ENCODE measurements around the gene TMPRSS4. TPM values are rescaled to one million over a fixed set of nuclear protein-coding genes. Genes with fewer than 3 reads are reported as not detected.

Gene TMPRSS4
- total RNA-seq, 1 experiment from 2014 or later: not detected

DNA sequence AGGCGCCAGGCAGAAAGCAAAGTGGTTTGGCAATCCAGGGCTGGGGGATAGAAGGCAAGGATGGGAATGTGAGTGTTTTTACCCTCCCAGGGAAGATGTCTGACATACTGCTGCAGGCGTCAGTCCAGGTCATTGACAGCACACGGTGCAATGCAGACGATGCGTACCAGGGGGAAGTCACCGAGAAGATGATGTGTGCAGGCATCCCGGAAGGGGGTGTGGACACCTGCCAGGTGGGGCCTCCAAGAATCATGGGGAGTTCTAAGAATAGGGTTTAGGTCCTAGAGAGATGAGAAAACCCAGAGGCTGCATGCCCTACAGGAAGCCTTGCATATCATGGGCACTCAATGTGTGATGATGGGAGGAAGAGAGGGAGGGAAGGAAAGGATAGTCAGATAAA is 38.2 kb downstream of the TMPRSS4 start:
- Histone ChIP-seq H3K56ac (ENCODE audit: insufficient read length, low read depth, low read length) (no peak overlapping the region), H4K8ac (replicated peaks; ENCODE audit: insufficient read length, low read depth, low read length) (no peak overlapping the region), H3K27me3 (ENCODE audit: insufficient read depth, low read length) (no peaks in the 10 kb centered on the region), H3K9me3 (ENCODE audit: control insufficient read depth, low read depth, low read length) (no peaks in the 10 kb centered on the region), H3K79me1 (ENCODE audit: insufficient read depth, low read depth, low read length, poor library complexity, severe bottlenecking) (no peaks in the 10 kb centered on the region), H2AK5ac (ENCODE audit: insufficient read length, low read length) (no peak overlapping the region), H2BK120ac (ENCODE audit: low read depth, low read length, poor library complexity, severe bottlenecking) (no peak overlapping the region), H3K18ac (ENCODE audit: insufficient read length, low read depth, low read length) (no peak overlapping the region), H3K14ac (ENCODE audit: insufficient read depth, low read length) (no peak overlapping the region), H3K27ac (ENCODE audit: insufficient read length, low read depth, low read length) (no peak overlapping the region), H3K23ac (ENCODE audit: insufficient read length, low read depth, low read length) (no peak overlapping the region), H3K4ac (ENCODE audit: low read depth, low read length) (no peak overlapping the region), H3T11ph (ENCODE audit: low read length) (no peak overlapping the region), H4K91ac (ENCODE audit: insufficient read length, low read depth, low read length) (no peak overlapping the region), H3K79me2 (ENCODE audit: insufficient read depth, low read length) (no peaks in the 10 kb centered on the region), H2BK12ac (ENCODE audit: insufficient read length, low read depth, low read length) (no peak overlapping the region), H3K23me2 (ENCODE audit: insufficient read length, low read depth, low read length, poor library complexity, severe bottlenecking) (no peaks in the 10 kb centered on the region), H3K4me1 (ENCODE audit: insufficient read depth, low read length) (no peaks in the 10 kb centered on the region), H4K5ac (ENCODE audit: insufficient read length, low read depth, low read length) (no peak overlapping the region), H2BK5ac (ENCODE audit: insufficient read length, low read length) (no peak overlapping the region), H4K20me1 (ENCODE audit: control insufficient read depth, insufficient read depth, insufficient read length) (no peaks in the 10 kb centered on the region), H2BK15ac (ENCODE audit: low read depth, low read length) (no peak overlapping the region), H3K4me2 (ENCODE audit: insufficient read depth, insufficient read length, low read length) (no peak overlapping the region), H2BK20ac (ENCODE audit: low read depth, low read length, poor library complexity, severe bottlenecking) (no peak overlapping the region), H3K9ac (ENCODE audit: extremely low read depth, insufficient read length, low read length) (no peak overlapping the region), H2AFZ (ENCODE audit: low read length) (no peak overlapping the region)
- Mint-ChIP-seq H3K9me3 (no peaks in the 10 kb centered on the region), H3K27ac (peak overlapping the region in 1 of 3 experiments; percentile 55; a peak in 1 of 7 replicates), H3K36me3 (ENCODE audit: insufficient read depth in 1 of 3, low read depth in 3 of 3) (no peaks in the 10 kb centered on the region), H3K4me3 (no peak overlapping the region), H3K27me3 (ENCODE audit: low read depth) (peaks cover 11% of the 10 kb centered on the region), H3K4me1 (peaks cover 22 to 31% of the 10 kb centered on the region in 2 experiments)
- no peak for DNase-seq
- WGBS (ENCODE audit: extremely low coverage, insufficient read length, low lambda C conversion rate): no CpG with 5 or more reads among the region's 7 CpGs
- TF ChIP-seq, protein P1, sequence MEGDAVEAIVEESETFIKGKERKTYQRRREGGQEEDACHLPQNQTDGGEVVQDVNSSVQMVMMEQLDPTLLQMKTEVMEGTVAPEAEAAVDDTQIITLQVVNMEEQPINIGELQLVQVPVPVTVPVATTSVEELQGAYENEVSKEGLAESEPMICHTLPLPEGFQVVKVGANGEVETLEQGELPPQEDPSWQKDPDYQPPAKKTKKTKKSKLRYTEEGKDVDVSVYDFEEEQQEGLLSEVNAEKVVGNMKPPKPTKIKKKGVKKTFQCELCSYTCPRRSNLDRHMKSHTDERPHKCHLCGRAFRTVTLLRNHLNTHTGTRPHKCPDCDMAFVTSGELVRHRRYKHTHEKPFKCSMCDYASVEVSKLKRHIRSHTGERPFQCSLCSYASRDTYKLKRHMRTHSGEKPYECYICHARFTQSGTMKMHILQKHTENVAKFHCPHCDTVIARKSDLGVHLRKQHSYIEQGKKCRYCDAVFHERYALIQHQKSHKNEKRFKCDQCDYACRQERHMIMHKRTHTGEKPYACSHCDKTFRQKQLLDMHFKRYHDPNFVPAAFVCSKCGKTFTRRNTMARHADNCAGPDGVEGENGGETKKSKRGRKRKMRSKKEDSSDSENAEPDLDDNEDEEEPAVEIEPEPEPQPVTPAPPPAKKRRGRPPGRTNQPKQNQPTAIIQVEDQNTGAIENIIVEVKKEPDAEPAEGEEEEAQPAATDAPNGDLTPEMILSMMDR (conservative IDR thresholded peaks at IDR 0.05): no peak
